CD4-positive, CD25-positive, alpha-beta regulatory T cell (primary cell): Measurements from ENCODE around the gene WWOX. TPM values are rescaled to one million over a fixed set of nuclear protein-coding genes. Genes with fewer than 3 reads are reported as not detected.

ENCODE experiments used
- ATAC-seq, 2 donors: fragments of 150-1000 bp; cut with Tn5 transposase; one replicate each; pipeline ENCODE4 v1.10.0; 2021; ENCODE audit warnings: low read depth in 2 of 2, moderate number of reproducible peaks in 2 of 2, moderate library complexity in 1 of 2
- DNase-seq, 3 donors: peaks; one replicate each; pipeline versions ENCODE4 v3.0.0 to v3.0.0-alpha.2; 2012 to 2022; ENCODE audit warnings: mixed read lengths in 1 of 3
- H3K27ac ChIP-seq: one replicate; pipeline ENCODE4 v1.7.0; 2013; ENCODE audit warnings: mild to moderate bottlenecking, low read length; ENCODE audit not compliant: insufficient read depth, poor library complexity, severe bottlenecking
- H3K27me3 ChIP-seq: one replicate; pipeline ENCODE4 v1.7.0; 2013; ENCODE audit warnings: low read length; ENCODE audit not compliant: control insufficient read depth, insufficient read depth
- H3K36me3 ChIP-seq: one replicate; pipeline ENCODE4 v1.7.0; 2013; ENCODE audit warnings: mild to moderate bottlenecking, low read length, moderate library complexity; ENCODE audit not compliant: control insufficient read depth, insufficient read depth
- H3K4me1 ChIP-seq: 2 replicates; pipeline ENCODE4 v1.7.0; 2013; ENCODE audit warnings: mild to moderate bottlenecking, low read length; ENCODE audit not compliant: insufficient read depth, control insufficient read depth, poor library complexity, severe bottlenecking
- H3K4me3 ChIP-seq: one replicate; pipeline ENCODE4 v1.7.0; 2013; ENCODE audit warnings: low read depth, mild to moderate bottlenecking, low read length, moderate library complexity
- H3K9me3 ChIP-seq, 2 experiments: 1 replicate in 1 of 2; 2 replicates in 1 of 2; pipeline ENCODE4 v1.7.0; 2013; ENCODE audit warnings: low read length in 2 of 2, mild to moderate bottlenecking in 1 of 2, moderate library complexity in 1 of 2; ENCODE audit not compliant: control insufficient read depth in 2 of 2
- H3K27ac Mint-ChIP-seq, 3 donors: one replicate each; pipeline ENCODE4 v1.8.0; 2020 to 2022; ENCODE audit warnings: mild to moderate bottlenecking in 3 of 3, mixed read lengths in 3 of 3, moderate library complexity in 2 of 3
- H3K27me3 Mint-ChIP-seq: one replicate; pipeline ENCODE4 v1.8.0; 2022; ENCODE audit warnings: mild to moderate bottlenecking, mixed read lengths
- H3K36me3 Mint-ChIP-seq: one replicate; pipeline ENCODE4 v1.8.0; 2020; ENCODE audit warnings: mixed read lengths
- H3K4me1 Mint-ChIP-seq, 4 donors: one replicate each; pipeline ENCODE4 v1.8.0; 2020 to 2022; ENCODE audit warnings: mixed read lengths in 4 of 4, mild to moderate bottlenecking in 1 of 4
- H3K4me3 Mint-ChIP-seq, 4 donors: one replicate each; pipeline ENCODE4 v1.8.0; 2020 to 2022; ENCODE audit warnings: mild to moderate bottlenecking in 4 of 4, mixed read lengths in 4 of 4, moderate library complexity in 3 of 4
- H3K9me3 Mint-ChIP-seq, 7 donors: one replicate each; pipeline ENCODE4 v1.8.0; 2020 to 2022; ENCODE audit warnings: mixed read lengths in 7 of 7, mild to moderate bottlenecking in 3 of 7, moderate library complexity in 2 of 7
- polyA plus RNA-seq, 4 donors: library from polyadenylated mRNA; unstranded; fragments of 300-500 nt; fragmentation: Illumina TruSeq; gene quantifications; one replicate each; pipeline ENCODE4 v1.2.3, GENCODE V29; 2021
- total RNA-seq: library from RNA; stranded (reverse); gene quantifications from one replicate; pipeline ENCODE4 v1.2.3, GENCODE V29; 2022

Gene WWOX
- total and polyA plus RNA-seq, 5 donors from 2014 or later, result 10.3 to 18.6 (median 12.8) TPM

DNA sequence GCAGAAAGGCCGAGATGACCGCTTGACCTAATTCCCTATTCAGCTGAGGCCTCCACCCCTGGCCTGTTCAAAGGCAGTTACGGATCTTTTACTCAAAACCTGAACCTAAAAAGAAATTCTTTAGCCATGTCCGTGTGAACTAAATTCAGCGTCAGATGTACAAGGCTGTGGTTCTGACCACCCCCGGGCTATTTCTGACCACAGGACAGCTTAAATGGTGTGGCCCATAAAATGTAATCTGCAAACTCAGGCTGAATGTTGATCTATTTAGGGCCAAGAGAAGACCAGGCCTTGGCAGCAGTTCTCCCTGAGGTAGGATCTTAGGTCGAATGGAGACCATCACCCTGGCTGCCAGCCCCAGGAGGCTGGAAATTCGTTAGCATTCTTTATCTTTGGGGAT lies 485.5 kb downstream of the WWOX start:
- no peaks in the 10 kb centered on the region for H3K36me3 ChIP-seq
- ATAC-seq, result no peak

DNA sequence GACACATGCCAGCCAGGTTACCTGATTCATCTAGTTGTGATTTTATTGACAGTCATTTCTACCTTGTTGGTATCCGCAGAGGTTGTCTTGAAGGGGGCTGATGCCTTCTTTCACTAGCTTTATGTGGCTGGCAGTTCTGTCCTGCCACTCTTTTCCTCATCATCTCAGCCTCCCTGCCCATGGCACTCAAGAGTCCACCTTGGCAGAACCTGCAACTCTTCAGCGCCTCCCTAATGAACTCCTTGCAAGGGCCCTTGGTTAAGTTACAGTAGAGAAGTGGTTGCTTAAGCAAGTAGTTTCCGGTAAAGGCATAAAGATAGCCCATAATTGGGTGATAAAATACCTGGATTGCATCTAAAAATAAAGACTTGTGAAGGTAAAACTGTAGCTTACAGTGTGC lies 489.9 kb downstream of the WWOX start:
- Histone ChIP-seq H3K27me3 (no peaks in the 10 kb centered on the region), H3K4me1 (no peaks in the 10 kb centered on the region), H3K9me3 (no peaks in the 10 kb centered on the region), H3K27ac (no peak overlapping the region), H3K36me3 (no peaks in the 10 kb centered on the region), H3K4me3 (no peak overlapping the region)
- Mint-ChIP-seq H3K36me3 (no peaks in the 10 kb centered on the region), H3K27me3 (no peaks in the 10 kb centered on the region), H3K9me3 (no peaks in the 10 kb centered on the region), H3K4me1 (peaks cover 0 to 2% (median 0%) of the 10 kb centered on the region in 4 donors), H3K27ac (no peak overlapping the region), H3K4me3 (no peak overlapping the region)
- DNase-seq (no peak), ATAC-seq (no peak)

More for the DNA sequence above, 485.5 kb downstream of the WWOX start:
- Histone ChIP-seq H3K9me3 (no peaks in the 10 kb centered on the region), H3K27ac (no peak overlapping the region), H3K4me3 (no peak overlapping the region), H3K27me3 (no peaks in the 10 kb centered on the region), H3K4me1 (no peaks in the 10 kb centered on the region)
- no peak for DNase-seq
- Mint-ChIP-seq H3K36me3 (no peaks in the 10 kb centered on the region), H3K9me3 (no peaks in the 10 kb centered on the region), H3K27me3 (no peaks in the 10 kb centered on the region), H3K4me1 (peaks cover 0 to 2% (median 0%) of the 10 kb centered on the region in 4 donors), H3K27ac (no peak overlapping the region), H3K4me3 (no peak overlapping the region)

DNA sequence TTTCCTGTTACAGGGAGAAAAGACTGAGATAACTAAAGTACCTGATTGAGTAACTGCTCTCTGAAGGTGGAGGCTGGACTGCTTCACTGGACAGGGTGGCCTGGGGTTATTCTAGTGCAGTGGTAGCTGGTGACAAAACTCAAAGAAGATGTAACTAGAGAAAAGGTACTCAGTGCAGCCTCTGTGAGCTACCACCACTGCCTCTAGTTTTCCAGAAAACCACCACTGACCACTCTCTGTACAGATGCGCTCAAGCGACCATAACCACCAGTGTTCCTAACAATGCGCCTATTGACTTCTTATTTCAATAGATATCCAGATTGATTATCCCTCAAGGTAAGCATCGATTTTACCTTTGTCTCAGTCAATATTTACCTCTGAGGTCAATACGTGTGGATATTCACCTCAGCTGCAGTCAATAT lies 492.2 kb downstream of the WWOX start:
- ATAC-seq, result no peak
- no peaks in the 10 kb centered on the region for H3K4me1 ChIP-seq
- Mint-ChIP-seq H3K4me1 (peaks cover 0 to under 1% (median 0%) of the 10 kb centered on the region in 4 donors), H3K36me3 (no peaks in the 10 kb centered on the region), H3K4me3 (no peak overlapping the region), H3K9me3 (no peaks in the 10 kb centered on the region), H3K27ac (no peak overlapping the region), H3K27me3 (no peaks in the 10 kb centered on the region)
- H3K27ac ChIP-seq, result no peak overlapping the region
- no peaks in the 10 kb centered on the region for H3K36me3 ChIP-seq
- H3K4me3 ChIP-seq, result no peak overlapping the region
- H3K27me3 ChIP-seq, result no peaks in the 10 kb centered on the region
- no peaks in the 10 kb centered on the region for H3K9me3 ChIP-seq
- DNase-seq, result no peak

DNA sequence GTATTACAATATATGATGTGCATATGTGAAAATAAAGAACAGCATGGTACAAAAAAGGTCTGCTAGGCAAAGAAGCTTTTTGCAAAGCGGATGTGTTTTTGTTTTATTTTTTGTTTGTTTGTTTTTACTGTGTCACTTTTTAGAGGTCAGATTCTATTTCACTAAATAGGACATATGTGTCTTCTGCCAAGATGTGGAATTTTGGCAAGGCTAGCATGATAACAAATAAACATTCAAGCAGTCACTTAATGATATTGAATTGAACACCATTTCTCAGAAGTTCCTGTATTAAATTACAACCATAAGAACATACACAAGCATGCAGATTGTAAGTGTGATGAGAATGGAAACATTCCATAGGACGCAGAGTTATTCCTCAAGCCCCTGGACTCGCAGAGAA lies 492.7 kb downstream of the WWOX start:
- Mint-ChIP-seq H3K36me3 (no peaks in the 10 kb centered on the region), H3K4me1 (no peaks in the 10 kb centered on the region), H3K4me3 (no peak overlapping the region), H3K27me3 (no peaks in the 10 kb centered on the region), H3K9me3 (no peaks in the 10 kb centered on the region), H3K27ac (no peak overlapping the region)
- ATAC-seq, result no peak
- Histone ChIP-seq H3K27ac (no peak overlapping the region), H3K4me1 (no peaks in the 10 kb centered on the region), H3K4me3 (no peak overlapping the region), H3K27me3 (no peaks in the 10 kb centered on the region), H3K9me3 (no peaks in the 10 kb centered on the region), H3K36me3 (no peaks in the 10 kb centered on the region)
- DNase-seq, result no peak

DNA sequence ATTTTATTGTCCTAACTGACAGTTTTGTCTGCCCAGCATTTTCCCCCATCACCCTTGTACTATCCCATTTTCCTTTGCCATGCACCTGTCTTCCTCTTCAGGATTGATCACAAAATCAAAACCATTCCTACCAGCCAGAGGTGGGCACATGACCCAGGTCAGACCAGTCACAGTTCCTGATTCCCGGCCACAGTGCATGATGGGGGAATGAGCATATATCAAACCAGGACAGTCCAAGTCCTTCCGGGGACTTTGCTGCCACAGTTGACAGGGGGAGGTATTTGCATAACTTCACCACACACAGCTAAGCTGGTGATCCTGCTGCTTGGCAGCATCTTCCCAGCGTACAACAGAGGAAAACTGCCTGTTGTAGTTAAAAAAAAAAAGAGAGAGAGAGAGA lies 493.9 kb downstream of the WWOX start:
- ATAC-seq, result no peak
- H3K27me3 Mint-ChIP-seq, result no peaks in the 10 kb centered on the region

DNA sequence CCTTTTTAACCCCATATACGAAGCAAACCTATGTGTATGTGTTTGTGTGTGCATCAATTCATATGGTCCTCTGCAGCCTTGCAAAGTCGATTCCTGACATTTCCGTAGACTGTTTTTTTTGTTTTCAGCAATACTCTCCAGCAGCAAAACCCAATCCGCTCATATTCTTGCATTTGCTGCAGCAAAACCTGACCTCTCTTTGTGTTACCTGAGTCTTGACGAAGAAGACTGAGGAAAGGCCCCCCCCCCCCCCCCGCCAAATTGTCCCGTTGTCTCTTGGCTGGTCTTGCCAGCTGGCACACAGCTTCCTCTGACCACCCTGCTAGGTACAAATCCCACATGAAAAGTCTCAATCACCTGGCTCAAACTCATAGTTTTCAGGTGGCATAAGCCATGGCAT lies 494.7 kb downstream of the WWOX start:
- H3K4me3 ChIP-seq, result no peak overlapping the region
- H3K4me3 Mint-ChIP-seq, result no peak overlapping the region
- H3K4me1 ChIP-seq, result no peaks in the 10 kb centered on the region
- no peaks in the 10 kb centered on the region for H3K36me3 Mint-ChIP-seq
- DNase-seq (no peak), ATAC-seq (no peak)
- H3K36me3 ChIP-seq, result no peaks in the 10 kb centered on the region
- H3K27ac Mint-ChIP-seq, result no peak overlapping the region
- H3K27me3 ChIP-seq, result no peaks in the 10 kb centered on the region
- no peaks in the 10 kb centered on the region for H3K27me3 Mint-ChIP-seq
- H3K9me3 Mint-ChIP-seq, result no peaks in the 10 kb centered on the region
- H3K9me3 ChIP-seq, result no peaks in the 10 kb centered on the region
- H3K4me1 Mint-ChIP-seq, result no peaks in the 10 kb centered on the region
- H3K27ac ChIP-seq, result no peak overlapping the region

More for the DNA sequence above, 493.9 kb downstream of the WWOX start:
- H3K4me3 ChIP-seq, result no peak overlapping the region
- DNase-seq, result no peak
- no peaks in the 10 kb centered on the region for H3K9me3 ChIP-seq
- H3K27ac ChIP-seq, result no peak overlapping the region
- no peaks in the 10 kb centered on the region for H3K4me1 ChIP-seq
- no peaks in the 10 kb centered on the region for H3K36me3 ChIP-seq
- H3K4me3 Mint-ChIP-seq, result no peak overlapping the region
- no peaks in the 10 kb centered on the region for H3K9me3 Mint-ChIP-seq
- no peaks in the 10 kb centered on the region for H3K4me1 Mint-ChIP-seq
- no peaks in the 10 kb centered on the region for H3K27me3 ChIP-seq
- no peaks in the 10 kb centered on the region for H3K36me3 Mint-ChIP-seq
- H3K27ac Mint-ChIP-seq, result peak overlapping the region in 1 of 3 donors; percentile 9

DNA sequence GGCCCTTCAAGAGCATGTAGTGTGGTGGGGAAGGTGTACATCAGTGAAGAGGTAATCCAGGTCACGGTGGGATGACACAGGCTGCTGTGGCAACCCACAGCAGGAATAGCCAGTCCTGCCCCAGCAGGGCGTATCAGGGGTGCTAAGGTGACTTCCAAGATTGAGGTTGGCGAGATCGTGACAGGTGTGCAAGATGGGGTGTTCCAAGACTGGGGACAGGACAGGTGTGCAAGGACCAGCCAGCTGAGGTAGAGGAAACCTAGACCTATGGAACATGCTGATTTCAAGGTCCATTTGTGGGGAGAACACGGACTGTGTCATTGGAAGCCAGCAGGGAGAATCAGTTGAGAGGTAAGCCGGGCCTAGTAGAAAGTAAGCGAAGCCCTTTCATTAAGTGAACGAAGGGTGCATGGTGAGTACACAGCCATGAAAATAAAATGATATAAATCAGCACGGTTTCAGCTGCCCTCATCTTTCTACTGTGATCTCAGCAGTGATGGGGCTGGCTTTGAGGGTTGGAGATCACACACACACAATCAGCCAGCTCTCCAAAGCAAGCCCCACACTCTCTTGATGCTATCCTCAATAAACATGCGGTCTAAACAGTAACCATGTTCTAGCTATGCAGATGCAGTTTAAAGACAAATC lies 497.0 kb downstream of the WWOX start:
- H3K4me1 Mint-ChIP-seq, result no peaks in the 10 kb centered on the region
- no peak overlapping the region for H3K27ac ChIP-seq
- no peak overlapping the region for H3K4me3 ChIP-seq
- no peaks in the 10 kb centered on the region for H3K27me3 ChIP-seq
- no peaks in the 10 kb centered on the region for H3K4me1 ChIP-seq
- DNase-seq (no peak), ATAC-seq (no peak)
- no peaks in the 10 kb centered on the region for H3K36me3 ChIP-seq
- H3K27me3 Mint-ChIP-seq, result no peaks in the 10 kb centered on the region
- H3K9me3 ChIP-seq, result no peaks in the 10 kb centered on the region
- H3K9me3 Mint-ChIP-seq, result no peaks in the 10 kb centered on the region
- peak overlapping the region in 1 of 3 donors; percentile 45 for H3K27ac Mint-ChIP-seq
- H3K36me3 Mint-ChIP-seq, result no peaks in the 10 kb centered on the region
- no peak overlapping the region for H3K4me3 Mint-ChIP-seq

DNA sequence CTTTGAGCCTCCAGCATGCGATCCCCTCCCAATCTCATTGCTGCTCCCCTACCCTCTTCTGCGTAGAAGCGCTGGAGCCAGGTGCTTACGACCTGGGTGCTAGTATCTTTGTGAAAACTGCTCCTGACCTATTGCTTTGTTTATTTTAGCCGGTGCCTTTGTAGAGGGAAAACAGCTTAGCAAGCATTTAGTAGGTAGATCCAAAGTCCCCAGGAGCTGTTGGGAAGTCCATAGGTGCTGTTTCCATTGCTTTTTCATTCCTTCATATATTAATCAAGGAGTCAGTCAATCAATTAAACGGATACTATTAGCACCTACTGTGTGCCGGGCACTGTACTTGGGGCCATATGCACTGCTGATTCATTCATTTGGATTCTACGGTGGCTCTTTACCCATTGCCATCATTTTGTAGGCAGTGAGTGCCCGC lies 497.6 kb downstream of the WWOX start:
- H3K27me3 ChIP-seq, result no peaks in the 10 kb centered on the region
- Mint-ChIP-seq H3K4me3 (no peak overlapping the region), H3K4me1 (no peaks in the 10 kb centered on the region), H3K36me3 (no peaks in the 10 kb centered on the region), H3K27ac (no peak overlapping the region), H3K27me3 (no peaks in the 10 kb centered on the region), H3K9me3 (no peaks in the 10 kb centered on the region)
- DNase-seq, result no peak
- no peaks in the 10 kb centered on the region for H3K36me3 ChIP-seq
- no peak overlapping the region for H3K27ac ChIP-seq
- no peaks in the 10 kb centered on the region for H3K4me1 ChIP-seq
- ATAC-seq, result no peak
- no peak overlapping the region for H3K4me3 ChIP-seq
- H3K9me3 ChIP-seq, result no peaks in the 10 kb centered on the region
